Panc1 (cell line): Measurements from ENCODE around the gene CFAP57. TPM values are rescaled to one million over a fixed set of nuclear protein-coding genes. Genes with fewer than 3 reads are reported as not detected.

Experiments
- ATAC-seq: fragments of 200-7000 bp; cut with Tn5 transposase; 2 replicates; pipeline ENCODE4 v1.9.1; 2020; ENCODE audit warnings: mild to moderate bottlenecking, moderate library complexity
- Bru-seq: library from RNA; stranded (reverse); fragments of 400-500 nt; gene quantifications from one replicate; lab custom pipeline; 2021; lab: Mats Ljungman, UMichigan
- BruChase-seq, 2 experiments: library from RNA; stranded (reverse); fragments of 400-500 nt; gene quantifications; one replicate each; lab custom pipeline; 2021; lab: Mats Ljungman, UMichigan
- BruUV-seq: library from RNA; stranded (reverse); fragments of 400-500 nt; replicated peaks from 2 replicates; lab custom pipeline; 2021; lab: Mats Ljungman, UMichigan
- CTCF ChIA-PET: fragments of 300-600 bp; sonication (Branson Sonifier 250); formaldehyde crosslinking; loops from one replicate; lab custom pipeline; 2022; ENCODE audit warnings: antibody characterized with exemption; lab: Charles Lee
- POLR2A ChIA-PET: fragments of 300-600 bp; sonication (Branson Sonifier 250); formaldehyde crosslinking; loops from one replicate; lab custom pipeline; 2022; ENCODE audit warnings: antibody characterized with exemption; lab: Charles Lee
- DNase-seq: peaks from one replicate; pipeline ENCODE4 v3.0.0-alpha.2; 2010; ENCODE audit warnings: low read depth, low spot score
- H3K27ac ChIP-seq: 2 replicates; pipeline ENCODE4 v1.5.1; 2011; ENCODE audit warnings: mild to moderate bottlenecking, low read length, inconsistent platforms
- H3K27me3 ChIP-seq: fragments of 200-500 bp; sonication (Bioruptor generic); 2 replicates; pipeline ENCODE4 v1.6.0; 2014; ENCODE audit warnings: low read length, inconsistent platforms; ENCODE audit not compliant: control insufficient read depth, insufficient read depth
- H3K36me3 ChIP-seq: fragments of 200-500 bp; sonication (Bioruptor generic); 2 replicates; pipeline ENCODE4 v1.5.1; 2014; ENCODE audit warnings: inconsistent platforms, mild to moderate bottlenecking, low read length, moderate library complexity; ENCODE audit not compliant: control insufficient read depth, insufficient read depth
- H3K4me1 ChIP-seq: 2 replicates; pipeline ENCODE4 v1.5.1; 2011; ENCODE audit warnings: inconsistent platforms, mild to moderate bottlenecking, low read length, moderate library complexity; ENCODE audit not compliant: control insufficient read depth, insufficient read depth
- H3K4me3 ChIP-seq, 2 experiments: 2 replicates each; pipeline ENCODE4 v1.5.1; 2011 to 2012; ENCODE audit warnings: low read depth in 2 of 2, low read length in 2 of 2, mild to moderate bottlenecking in 2 of 2, inconsistent platforms in 1 of 2, moderate library complexity in 1 of 2
- H3K9me3 ChIP-seq: fragments of 200-500 bp; sonication (Bioruptor generic); 2 replicates; pipeline ENCODE4 v1.5.1; 2014; ENCODE audit warnings: low read depth, mild to moderate bottlenecking, inconsistent platforms, low read length, moderate library complexity; ENCODE audit not compliant: control insufficient read depth, insufficient read depth
- POLR2AphosphoS5 ChIP-seq: IDR thresholded peaks from 2 replicates; pipeline ENCODE4 v1.6.1; 2012; ENCODE audit warnings: mild to moderate bottlenecking, low read depth, low read length, moderate library complexity
- SIN3A ChIP-seq: IDR thresholded peaks from 2 replicates; pipeline ENCODE4 v1.6.1; 2012; ENCODE audit warnings: low read depth, mild to moderate bottlenecking, low read length, moderate library complexity, borderline replicate concordance; ENCODE audit not compliant: insufficient read depth
- TCF7L2 ChIP-seq: IDR thresholded peaks from 2 replicates; pipeline ENCODE4 v1.6.1; 2011; ENCODE audit warnings: mild to moderate bottlenecking, low read depth, low read length, inconsistent platforms
- in situ Hi-C: cut with HindIII; loops from 2 replicates; pipeline ENCODE4 v1.10.0; 2016; ENCODE audit warnings: low sequenced_read_pairs, low pct_unique_long_range_greater_than_20kb
- intact Hi-C: fragments of 100-400 bp; cut with micrococcal nuclease; formaldehyde crosslinking; loops from one replicate; pipeline ENCODE4 v1.10.0; 2022; ENCODE audit not compliant: unreplicated experiment
- long read RNA-seq: library from polyadenylated mRNA; unstranded; transcript quantifications from one replicate; pipeline ENCODE4 v2.0.0, GENCODE V29; 2021; ENCODE audit not compliant: unreplicated experiment
- polyA plus RNA-seq: library from polyadenylated mRNA; unstranded; fragments of >200 nt; gene quantifications from one replicate; pipeline ENCODE4 v1.2.1, GENCODE V29; 2012; ENCODE audit warnings: missing spikeins; ENCODE audit not compliant: insufficient read length
- total RNA-seq: library from RNA; stranded (reverse); gene quantifications from one replicate; pipeline ENCODE4 v1.2.1, GENCODE V29; 2021; ENCODE audit not compliant: unreplicated experiment
- TF ChIP-seq, protein P1 (sequence below): fragments of 450-650 bp; IDR thresholded peaks from 2 replicates; pipeline ENCODE4 v1.5.1; 2017; ENCODE audit warnings: mild to moderate bottlenecking
- TF ChIP-seq, protein P2 (sequence below), 2 experiments: IDR thresholded peaks; 2 replicates each; pipeline ENCODE4 v1.6.1; 2011 to 2012; ENCODE audit warnings: low read depth in 2 of 2, control low read depth in 1 of 2, low read length in 1 of 2, mild to moderate bottlenecking in 1 of 2, moderate library complexity in 1 of 2; ENCODE audit not compliant: insufficient read depth in 1 of 2

Gene CFAP57
- total RNA-seq = 0.69 TPM
- 0.46 TPM for polyA plus RNA-seq
- percentile 20 among the genes with signal in this experiment for Bru-seq, nascent RNA
- BruChase-seq, experiment 1, labeled RNA remaining after a 2-hour chase = percentile 23 among the genes with signal in this experiment
- percentile 24 among the genes with signal in this experiment for BruChase-seq, experiment 2, labeled RNA remaining after a 6-hour chase
- long read RNA-seq, partial matches to known transcripts = 1 of 1 reads
- long read RNA-seq, other reads (novel, unspliced or antisense) = 0 of 1 reads

DNA sequence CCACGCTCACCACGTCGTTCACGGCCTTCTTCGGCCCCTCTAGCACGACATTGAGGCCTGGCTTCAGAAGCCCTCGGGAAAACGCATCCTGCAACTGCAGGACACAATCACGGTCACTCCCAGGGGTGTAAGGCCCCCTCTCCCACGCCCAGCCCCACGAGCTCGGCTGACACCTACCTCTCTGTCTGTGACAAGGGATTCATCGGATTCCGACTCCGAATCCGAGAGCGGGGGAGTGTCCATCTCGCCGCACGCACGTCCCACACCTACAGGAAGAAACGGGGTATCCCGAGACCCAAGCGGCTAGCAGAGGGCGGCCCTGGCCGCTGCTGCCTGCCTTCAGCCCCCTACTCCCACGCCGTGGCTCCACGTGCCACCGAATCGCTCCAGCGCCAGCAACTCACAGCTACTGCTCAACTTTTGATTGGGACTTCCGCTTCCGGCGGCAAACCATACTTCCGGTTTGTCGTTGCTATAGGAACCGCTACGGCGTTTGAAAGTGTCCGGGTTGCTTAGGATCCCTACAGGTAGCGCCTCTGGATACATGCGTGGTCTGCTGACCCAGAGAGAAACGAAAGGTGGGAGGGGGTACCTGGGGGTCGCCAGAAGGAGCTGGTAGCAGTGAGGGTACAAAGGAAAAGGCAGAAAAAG lies at the start of gene CFAP57, which contains the start of gene EBNA1BP2:
TSS of gene CFAP57 (plus strand) at position 455 of the 651 bp plus-strand sequence. CDS start 424 bp downstream, outside the sequence.
TSS of gene EBNA1BP2 (minus strand) at position 415 of the 651 bp plus-strand sequence. CDS start at position 243, 172 bp downstream.
- Histone ChIP-seq H3K9me3 (no peaks in the 10 kb centered on the region), H3K27ac (peak within 1 kb of the TSS; percentile 88), H3K4me3 (peak within 1 kb of the TSS; percentile 91 to 94), H3K4me1 (peaks cover 10% of the 10 kb centered on the region; the same call in 1 of the 2 replicates), H3K27me3 (no peaks in the 10 kb centered on the region), H3K36me3 (peaks cover 21% of the 10 kb centered on the region)
- POLR2A ChIA-PET = interaction anchor here (0.5 to 1.2 kb wide), 4 partner anchors 9 to 515 kb away, joined by 3 to 11 read pairs (median 6); no protein-coding TSS in a partner anchor
- no TSS peak for BruUV-seq
- in situ Hi-C loops (no loop called here), intact Hi-C loops (no loop called here)
- CTCF ChIA-PET = interaction anchor here (0.7 to 1.2 kb wide), 2 partner anchors 55 to 98 kb away, joined by 3 to 4 read pairs; no protein-coding TSS in a partner anchor
- DNase-seq (peak; percentile 92), ATAC-seq (peak; percentile 97)
- TF ChIP-seq, protein P1, sequence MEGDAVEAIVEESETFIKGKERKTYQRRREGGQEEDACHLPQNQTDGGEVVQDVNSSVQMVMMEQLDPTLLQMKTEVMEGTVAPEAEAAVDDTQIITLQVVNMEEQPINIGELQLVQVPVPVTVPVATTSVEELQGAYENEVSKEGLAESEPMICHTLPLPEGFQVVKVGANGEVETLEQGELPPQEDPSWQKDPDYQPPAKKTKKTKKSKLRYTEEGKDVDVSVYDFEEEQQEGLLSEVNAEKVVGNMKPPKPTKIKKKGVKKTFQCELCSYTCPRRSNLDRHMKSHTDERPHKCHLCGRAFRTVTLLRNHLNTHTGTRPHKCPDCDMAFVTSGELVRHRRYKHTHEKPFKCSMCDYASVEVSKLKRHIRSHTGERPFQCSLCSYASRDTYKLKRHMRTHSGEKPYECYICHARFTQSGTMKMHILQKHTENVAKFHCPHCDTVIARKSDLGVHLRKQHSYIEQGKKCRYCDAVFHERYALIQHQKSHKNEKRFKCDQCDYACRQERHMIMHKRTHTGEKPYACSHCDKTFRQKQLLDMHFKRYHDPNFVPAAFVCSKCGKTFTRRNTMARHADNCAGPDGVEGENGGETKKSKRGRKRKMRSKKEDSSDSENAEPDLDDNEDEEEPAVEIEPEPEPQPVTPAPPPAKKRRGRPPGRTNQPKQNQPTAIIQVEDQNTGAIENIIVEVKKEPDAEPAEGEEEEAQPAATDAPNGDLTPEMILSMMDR = no peak
- TF ChIP-seq, protein P2, sequence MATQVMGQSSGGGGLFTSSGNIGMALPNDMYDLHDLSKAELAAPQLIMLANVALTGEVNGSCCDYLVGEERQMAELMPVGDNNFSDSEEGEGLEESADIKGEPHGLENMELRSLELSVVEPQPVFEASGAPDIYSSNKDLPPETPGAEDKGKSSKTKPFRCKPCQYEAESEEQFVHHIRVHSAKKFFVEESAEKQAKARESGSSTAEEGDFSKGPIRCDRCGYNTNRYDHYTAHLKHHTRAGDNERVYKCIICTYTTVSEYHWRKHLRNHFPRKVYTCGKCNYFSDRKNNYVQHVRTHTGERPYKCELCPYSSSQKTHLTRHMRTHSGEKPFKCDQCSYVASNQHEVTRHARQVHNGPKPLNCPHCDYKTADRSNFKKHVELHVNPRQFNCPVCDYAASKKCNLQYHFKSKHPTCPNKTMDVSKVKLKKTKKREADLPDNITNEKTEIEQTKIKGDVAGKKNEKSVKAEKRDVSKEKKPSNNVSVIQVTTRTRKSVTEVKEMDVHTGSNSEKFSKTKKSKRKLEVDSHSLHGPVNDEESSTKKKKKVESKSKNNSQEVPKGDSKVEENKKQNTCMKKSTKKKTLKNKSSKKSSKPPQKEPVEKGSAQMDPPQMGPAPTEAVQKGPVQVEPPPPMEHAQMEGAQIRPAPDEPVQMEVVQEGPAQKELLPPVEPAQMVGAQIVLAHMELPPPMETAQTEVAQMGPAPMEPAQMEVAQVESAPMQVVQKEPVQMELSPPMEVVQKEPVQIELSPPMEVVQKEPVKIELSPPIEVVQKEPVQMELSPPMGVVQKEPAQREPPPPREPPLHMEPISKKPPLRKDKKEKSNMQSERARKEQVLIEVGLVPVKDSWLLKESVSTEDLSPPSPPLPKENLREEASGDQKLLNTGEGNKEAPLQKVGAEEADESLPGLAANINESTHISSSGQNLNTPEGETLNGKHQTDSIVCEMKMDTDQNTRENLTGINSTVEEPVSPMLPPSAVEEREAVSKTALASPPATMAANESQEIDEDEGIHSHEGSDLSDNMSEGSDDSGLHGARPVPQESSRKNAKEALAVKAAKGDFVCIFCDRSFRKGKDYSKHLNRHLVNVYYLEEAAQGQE (IDR thresholded peaks at IDR 0.05; ENCODE audit: insufficient read depth in 1 of 2, low read depth in 2 of 2, low read length in 1 of 2) = 0 out of 4 replicates have a peak, but pooled peaks of 1 of the 2 experiments have one; percentile 25
- TF ChIP-seq SIN3A = 0 out of 2 replicates have a peak, but pooled peaks have one; percentile 90
- peak; percentile 86 for TF ChIP-seq POLR2AphosphoS5
- no peak; the same call in 1 of the 2 replicates for TF ChIP-seq TCF7L2

DNA sequence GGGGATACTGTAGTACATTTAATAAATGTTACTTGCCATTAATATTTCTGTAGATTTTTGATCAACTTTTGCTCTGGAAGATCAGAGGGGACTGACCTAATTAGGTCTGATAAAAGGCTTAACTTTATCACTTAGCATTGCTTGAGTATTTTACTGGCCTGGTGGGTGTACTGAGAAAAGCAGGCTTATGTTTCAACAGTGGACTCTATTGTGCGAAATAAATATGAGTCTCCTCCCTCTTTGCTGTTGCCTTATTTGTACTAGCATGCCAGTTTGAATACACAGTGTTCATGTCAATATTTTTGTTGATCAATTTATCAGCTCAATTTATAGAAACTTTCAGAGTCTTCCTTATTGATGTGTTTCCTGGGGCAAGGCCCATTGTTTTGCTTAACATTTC lies 49.1 kb upstream of the CFAP57 start:
- CTCF ChIA-PET = no interaction called here

More for the DNA sequence above, 49.1 kb upstream of the CFAP57 start:
- intact Hi-C loops (no loop called here), in situ Hi-C loops (no loop called here)
- POLR2A ChIA-PET = no interaction called here
- no peak for TF ChIP-seq POLR2AphosphoS5
- TF ChIP-seq, protein P1 = no peak
- TF ChIP-seq SIN3A = no peak
- TF ChIP-seq TCF7L2 = no peak
- TF ChIP-seq, protein P2 (IDR thresholded peaks at IDR 0.05; ENCODE audit: insufficient read depth in 1 of 2, low read depth in 2 of 2, low read length in 1 of 2) = no peak
- Histone ChIP-seq H3K9me3 (no peaks in the 10 kb centered on the region), H3K27ac (no peak overlapping the region), H3K36me3 (no peaks in the 10 kb centered on the region), H3K4me1 (no peaks in the 10 kb centered on the region), H3K27me3 (no peaks in the 10 kb centered on the region), H3K4me3 (no peak overlapping the region)
- no TSS peak for BruUV-seq
- DNase-seq (no peak), ATAC-seq (no peak)
